ENCODE measurements around the gene EMID1.

Gene EMID1

GRCh38 chr22:29194184-29194583 is 11.5 kb upstream of the EMID1 start:
- in situ Hi-C loops (cut with MboI; ENCODE audit: low sequenced_read_pairs) = no loop called here

- in situ Hi-C loops (cut with MboI; ENCODE audit: low sequenced_read_pairs) = no loop called here
These were observed 10.4 kb upstream of the EMID1 start for GRCh38 chr22:29195118-29195963.

GRCh38 chr22:29195964-29196666 is 9.6 kb upstream of the EMID1 start:
- in situ Hi-C loops (cut with MboI; ENCODE audit: low sequenced_read_pairs) = no loop called here

- in situ Hi-C loops (cut with MboI; ENCODE audit: low sequenced_read_pairs) = no loop called here
These were observed 8.6 kb upstream of the EMID1 start for GRCh38 chr22:29197096-29197495.

GRCh38 chr22:29198240-29198639 is 7.5 kb upstream of the EMID1 start:
- in situ Hi-C loops (cut with MboI; ENCODE audit: low sequenced_read_pairs) = no loop called here

- in situ Hi-C loops (cut with MboI; ENCODE audit: low sequenced_read_pairs) = no loop called here
These were observed 5.8 kb upstream of the EMID1 start for GRCh38 chr22:29199702-29200400.

- in situ Hi-C loops (cut with MboI; ENCODE audit: low sequenced_read_pairs) = no loop called here
These were observed 4.8 kb upstream of the EMID1 start for GRCh38 chr22:29200901-29201300.

DNA sequence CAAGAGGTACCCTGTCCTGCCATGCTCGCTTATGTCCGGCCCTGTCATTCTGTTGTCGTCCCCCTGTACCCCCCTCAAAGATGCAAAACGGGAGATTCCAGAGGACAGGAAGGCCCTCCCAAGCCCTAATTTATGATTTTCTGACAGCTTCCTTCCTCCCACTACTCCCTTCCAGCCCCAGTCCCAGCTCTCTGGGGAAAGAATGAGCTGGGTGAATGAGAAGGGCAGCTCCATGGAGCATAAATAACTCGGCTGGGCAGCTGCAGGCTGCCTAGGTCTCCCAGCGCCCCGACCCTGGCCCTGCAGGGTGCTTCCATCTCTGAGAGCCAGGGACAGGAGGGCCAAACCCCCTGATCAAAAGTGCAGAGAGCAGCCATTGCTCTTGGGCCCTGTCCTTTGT is 3.9 kb upstream of the EMID1 start:
- in situ Hi-C loops (cut with MboI; ENCODE audit: low sequenced_read_pairs) = no loop called here

GRCh38 chr22:29202212-29203192 is 3.2 kb upstream of the EMID1 start:
- in situ Hi-C loops (cut with MboI; ENCODE audit: low sequenced_read_pairs) = no loop called here

DNA sequence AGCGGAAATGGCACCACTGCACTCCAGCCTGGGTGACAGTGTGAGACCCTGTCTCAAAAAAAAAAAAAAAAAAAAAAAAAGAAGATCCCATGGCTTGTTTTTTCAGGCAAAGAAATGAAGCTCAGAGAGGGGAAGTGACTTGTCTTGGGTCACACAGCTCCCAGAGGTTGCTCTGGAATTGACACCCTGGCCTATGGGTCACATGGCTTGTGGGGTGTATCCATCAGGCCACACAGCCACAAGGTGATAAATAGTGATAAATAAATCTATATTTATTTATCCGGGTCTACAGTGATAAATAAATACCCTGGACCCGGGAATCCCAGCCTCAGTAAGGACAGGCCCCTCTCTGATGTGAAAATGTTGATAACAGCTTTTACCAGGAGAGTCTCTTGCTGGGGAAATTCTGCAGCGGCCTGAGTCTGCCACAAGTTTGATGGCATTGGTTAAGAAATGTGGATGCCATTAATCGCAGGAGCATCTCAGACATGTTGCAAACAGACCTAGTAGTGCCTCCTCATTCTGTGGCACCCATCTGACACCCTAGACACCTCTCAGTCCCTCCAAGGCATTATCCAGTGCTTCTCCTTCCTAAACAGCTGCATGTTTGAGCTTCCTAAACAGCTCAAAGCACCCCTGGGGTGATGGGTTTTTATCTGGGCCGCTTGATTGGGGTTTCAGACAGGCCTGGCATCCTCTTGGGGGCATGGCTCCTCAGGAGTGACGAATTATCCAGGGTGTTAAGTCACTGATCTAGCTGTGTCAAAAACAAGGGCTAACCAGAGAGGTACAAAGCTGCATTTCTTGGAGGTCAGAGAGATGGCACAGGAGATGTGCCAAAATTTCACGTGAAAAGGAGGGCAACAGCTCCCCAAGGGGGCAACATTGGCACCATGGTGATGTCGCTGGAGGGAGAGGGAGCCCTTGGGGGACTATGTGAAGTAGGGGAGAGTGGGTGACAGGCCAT is 1.9 kb upstream of the EMID1 start:
- in situ Hi-C loops (cut with MboI; ENCODE audit: low sequenced_read_pairs) = no loop called here

GRCh38 chr22:29204455-29205183 is 1.1 kb upstream of the EMID1 start:
- in situ Hi-C loops (cut with MboI; ENCODE audit: low sequenced_read_pairs) = no loop called here

DNA sequence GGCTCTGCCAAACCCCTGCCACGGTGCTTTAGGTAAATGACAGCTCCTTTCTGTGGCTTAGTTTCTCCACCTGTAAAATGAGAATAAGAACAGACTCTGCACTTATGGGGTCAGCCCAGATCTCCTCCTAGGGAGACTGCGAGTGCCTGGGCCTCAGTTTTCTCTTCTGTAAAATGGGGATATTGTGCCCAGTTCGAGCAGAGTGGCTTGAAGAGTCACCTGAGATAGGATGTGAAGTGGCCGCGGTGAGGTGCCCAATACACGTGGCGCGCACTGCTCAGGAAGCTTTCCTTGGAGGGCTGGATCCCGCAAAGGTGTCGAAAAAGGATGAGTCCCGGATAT is 473 bp upstream of the EMID1 start:
- in situ Hi-C loops (cut with MboI; ENCODE audit: low sequenced_read_pairs) = no loop called here

DNA sequence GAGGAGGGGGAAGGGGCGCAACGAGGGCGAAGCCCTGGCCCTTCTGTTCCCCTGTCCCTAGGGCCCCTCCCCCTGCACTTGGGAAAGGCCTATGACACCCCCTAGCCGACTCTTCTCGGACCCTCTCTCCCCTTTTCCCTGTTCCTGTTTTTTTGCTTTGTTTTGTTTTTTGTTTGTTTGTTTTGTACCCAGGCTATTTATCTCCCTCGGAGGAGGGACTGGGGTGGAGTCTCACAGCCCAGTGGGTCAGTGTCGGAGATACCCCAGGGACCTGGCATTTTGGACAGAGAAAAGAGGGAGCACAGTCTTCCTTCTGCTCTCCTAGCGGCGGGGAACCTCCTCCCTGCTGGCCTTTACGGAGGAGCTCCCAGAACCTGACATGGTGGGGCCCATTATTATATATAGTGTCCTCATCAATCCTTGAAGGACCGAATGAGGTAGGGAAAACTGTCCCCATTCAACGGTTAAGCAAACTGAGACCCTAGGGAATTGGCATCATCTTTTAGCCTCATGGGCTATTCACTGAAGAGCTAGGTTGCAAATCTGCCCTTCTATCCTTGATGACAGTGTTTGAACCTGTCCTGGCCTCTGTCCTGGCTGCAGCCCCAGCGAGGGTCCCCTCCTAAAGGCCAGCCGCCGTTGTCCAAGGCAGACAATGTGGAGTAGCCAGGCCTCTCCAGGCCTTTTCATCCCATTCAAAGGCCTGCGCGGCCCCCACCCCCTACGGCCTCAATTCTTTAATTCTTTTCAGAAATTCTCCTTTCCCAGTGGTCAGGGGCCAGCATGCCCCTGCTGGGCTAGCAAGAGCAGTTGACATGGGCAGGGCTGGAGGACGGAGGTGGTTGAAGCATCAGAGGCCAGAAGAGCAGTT is 911 bp downstream of the EMID1 start:
- in situ Hi-C loops (cut with MboI; ENCODE audit: low sequenced_read_pairs) = no loop called here

DNA sequence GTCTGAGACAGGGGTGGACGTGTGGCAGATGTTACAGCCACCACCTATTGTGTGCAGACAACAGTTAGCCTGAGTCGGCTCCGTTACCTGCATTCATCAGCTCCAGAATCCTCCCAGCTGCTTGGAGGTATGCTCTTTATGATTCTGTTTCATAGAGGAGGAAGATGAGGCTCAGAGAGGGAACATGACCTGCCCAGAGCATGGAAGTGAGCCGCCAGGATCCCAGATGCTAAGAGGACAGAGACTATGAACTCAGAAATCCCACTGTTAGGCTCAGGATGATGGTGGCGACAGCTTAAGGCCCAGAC is 1.5 kb downstream of the EMID1 start:
- in situ Hi-C loops (cut with MboI; ENCODE audit: low sequenced_read_pairs) = no loop called here

GRCh38 chr22:29207562-29208501 is 2.1 kb downstream of the EMID1 start:
- in situ Hi-C loops (cut with MboI; ENCODE audit: low sequenced_read_pairs) = no loop called here

DNA sequence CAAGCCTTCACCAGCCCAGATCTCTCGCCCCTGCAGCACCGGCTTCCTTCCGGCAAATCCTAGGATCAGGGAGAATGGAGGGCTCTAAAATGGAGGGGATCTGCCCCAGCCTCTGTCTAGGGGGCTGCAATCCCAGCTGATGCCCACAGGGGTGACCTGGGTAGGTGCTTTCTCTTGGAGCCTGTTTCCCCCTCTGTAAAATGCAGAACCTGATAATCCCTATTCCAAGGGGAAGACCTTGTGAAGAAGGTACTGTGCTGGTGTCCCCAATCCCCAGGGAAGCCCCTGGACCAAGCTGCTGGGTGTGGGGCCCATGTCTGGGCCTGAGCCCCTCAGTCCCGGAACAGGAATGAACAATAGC is 2.8 kb downstream of the EMID1 start:
- in situ Hi-C loops (cut with MboI; ENCODE audit: low sequenced_read_pairs) = no loop called here
